ENCODE measurements around the gene SDK1. TPM values are rescaled to one million over a fixed set of nuclear protein-coding genes. Genes with fewer than 3 reads are reported as not detected.

SDK1 gene
- total and polyA plus RNA-seq, 12 donors, result 1.0 to 5.3 (median 3.2) TPM

DNA sequence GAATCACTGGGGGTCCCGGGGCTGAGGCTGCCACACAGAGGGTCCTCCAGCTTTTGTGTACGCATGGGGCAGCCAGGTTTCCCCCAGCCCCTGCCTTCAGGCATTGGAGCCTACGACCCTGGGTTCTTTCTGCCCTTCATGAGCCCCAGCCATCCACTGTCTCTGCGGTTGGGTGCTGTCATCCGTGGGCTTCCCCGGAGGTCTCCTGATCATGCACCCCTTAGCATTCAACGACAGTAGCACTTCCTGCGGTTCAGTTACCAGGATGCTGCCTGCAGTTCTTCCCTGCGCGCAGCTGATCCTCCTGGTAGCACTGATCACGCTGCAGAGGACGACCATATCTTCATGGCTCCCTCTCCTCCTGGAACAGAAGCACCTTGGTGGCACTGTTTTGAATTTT, 676.3 kb downstream of the SDK1 start:
- Histone ChIP-seq H3K4me3 (no peak overlapping the region), H3K9me3 (peaks cover 0 to 9% (median 0%) of the 10 kb centered on the region in 11 donors), H3K27ac (no peak overlapping the region), H3K27me3 (no peaks in the 10 kb centered on the region), H3K4me1 (no peaks in the 10 kb centered on the region), H3K36me3 (no peaks in the 10 kb centered on the region)
- ATAC-seq (no peak), DNase-seq (no peak)
- 92 to 95% methylated on average over 12 of the region's 12 CpGs for WGBS, 2 donors
- TF ChIP-seq, protein P1, sequence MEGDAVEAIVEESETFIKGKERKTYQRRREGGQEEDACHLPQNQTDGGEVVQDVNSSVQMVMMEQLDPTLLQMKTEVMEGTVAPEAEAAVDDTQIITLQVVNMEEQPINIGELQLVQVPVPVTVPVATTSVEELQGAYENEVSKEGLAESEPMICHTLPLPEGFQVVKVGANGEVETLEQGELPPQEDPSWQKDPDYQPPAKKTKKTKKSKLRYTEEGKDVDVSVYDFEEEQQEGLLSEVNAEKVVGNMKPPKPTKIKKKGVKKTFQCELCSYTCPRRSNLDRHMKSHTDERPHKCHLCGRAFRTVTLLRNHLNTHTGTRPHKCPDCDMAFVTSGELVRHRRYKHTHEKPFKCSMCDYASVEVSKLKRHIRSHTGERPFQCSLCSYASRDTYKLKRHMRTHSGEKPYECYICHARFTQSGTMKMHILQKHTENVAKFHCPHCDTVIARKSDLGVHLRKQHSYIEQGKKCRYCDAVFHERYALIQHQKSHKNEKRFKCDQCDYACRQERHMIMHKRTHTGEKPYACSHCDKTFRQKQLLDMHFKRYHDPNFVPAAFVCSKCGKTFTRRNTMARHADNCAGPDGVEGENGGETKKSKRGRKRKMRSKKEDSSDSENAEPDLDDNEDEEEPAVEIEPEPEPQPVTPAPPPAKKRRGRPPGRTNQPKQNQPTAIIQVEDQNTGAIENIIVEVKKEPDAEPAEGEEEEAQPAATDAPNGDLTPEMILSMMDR (IDR thresholded peaks at IDR 0.05), result no peak
- intact Hi-C loops (cut with DNase I), result no loop called here

DNA sequence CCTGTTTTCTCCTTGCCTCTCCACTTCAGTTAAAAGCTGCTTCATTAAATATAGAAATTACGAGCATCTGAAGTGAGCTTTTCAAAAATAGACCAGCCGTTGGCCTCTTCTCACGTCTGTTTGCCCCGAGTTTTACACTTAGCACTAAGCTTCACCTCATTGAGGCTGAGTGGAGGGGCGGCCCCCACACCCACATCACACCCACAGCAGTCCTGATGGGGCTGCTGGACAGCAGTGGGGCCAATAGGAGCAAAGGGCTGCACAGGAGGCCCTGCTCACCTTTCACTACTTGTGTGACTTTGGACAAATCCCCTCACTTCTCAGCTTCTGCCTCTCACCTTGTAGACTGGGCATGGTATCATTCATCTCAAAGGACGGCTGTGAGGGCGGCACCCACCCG, 677.8 kb downstream of the SDK1 start:
- Histone ChIP-seq H3K27me3 (no peaks in the 10 kb centered on the region), H3K4me3 (no peak overlapping the region), H3K4me1 (no peaks in the 10 kb centered on the region), H3K9me3 (peaks cover 0 to 13% (median 0%) of the 10 kb centered on the region in 11 donors), H3K36me3 (no peaks in the 10 kb centered on the region), H3K27ac (no peak overlapping the region)
- WGBS, 2 donors, result 70 to 83% methylated on average over 8 of the region's 8 CpGs
- DNase-seq, result no peak
- intact Hi-C loops (cut with DNase I), result no loop called here
- TF ChIP-seq, protein P1 (IDR thresholded peaks at IDR 0.05), result no peak
- ATAC-seq, result no peak

DNA sequence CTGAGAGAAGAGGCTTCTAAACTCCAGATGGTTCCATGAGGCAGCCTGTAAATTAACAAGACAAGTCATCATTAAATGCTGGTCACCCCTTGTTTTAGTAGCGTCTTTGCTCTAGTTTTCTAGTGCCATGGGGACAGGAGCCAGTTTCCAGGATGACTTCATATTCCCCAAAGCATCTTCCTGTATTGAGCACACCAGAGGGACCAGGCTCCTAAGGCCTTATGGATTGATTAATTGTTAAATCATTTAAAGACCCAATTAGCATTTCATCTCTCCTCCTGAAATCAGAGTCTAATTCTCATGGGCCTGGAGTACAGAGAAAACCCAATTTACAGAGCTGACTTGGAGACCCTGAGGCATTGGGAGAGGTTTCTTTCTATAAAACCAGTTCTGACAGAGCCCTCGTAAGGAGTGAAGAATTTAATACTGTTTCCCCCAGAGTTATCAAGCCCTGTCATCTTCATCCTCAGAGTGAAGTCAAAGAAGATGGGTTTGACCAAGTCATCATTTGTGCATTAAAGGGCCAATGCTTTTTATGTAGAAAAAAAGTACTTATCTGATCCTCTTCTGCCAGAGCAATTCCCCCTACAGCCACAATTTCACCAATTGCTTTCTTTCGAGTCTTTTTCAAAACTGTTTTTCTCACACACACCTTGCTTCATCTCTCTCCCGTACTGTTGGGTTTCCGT, 678.7 kb downstream of the SDK1 start:
- no peak for ATAC-seq

DNA sequence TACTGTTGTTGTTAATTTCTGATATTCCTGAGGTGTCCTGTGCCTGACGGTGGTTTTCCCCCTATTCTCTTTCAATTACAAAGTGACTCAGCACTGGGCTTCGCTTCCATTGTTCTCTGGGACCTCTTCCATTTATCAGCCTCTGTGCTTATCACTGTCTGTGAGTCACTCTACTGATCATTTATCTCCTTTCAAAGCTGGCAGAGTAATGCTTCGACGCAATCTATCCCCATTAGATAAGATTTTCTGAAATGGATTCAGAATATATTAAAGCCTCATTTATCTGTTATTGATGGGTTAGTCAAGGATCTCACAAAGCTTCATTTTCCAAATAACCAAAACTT, 679.2 kb downstream of the SDK1 start:
- no peak for ATAC-seq
- 45 to 47% methylated on average over 4 of the region's 4 CpGs for WGBS, 2 donors

More for the DNA sequence above, 678.7 kb downstream of the SDK1 start:
- TF ChIP-seq, protein P1 (IDR thresholded peaks at IDR 0.05), result no peak
- H3K27me3 ChIP-seq, result no peaks in the 10 kb centered on the region
- H3K4me3 ChIP-seq, result no peak overlapping the region
- WGBS, 2 donors, result 69 to 72% methylated on average over 5 of the region's 5 CpGs
- DNase-seq, result no peak
- no peaks in the 10 kb centered on the region for H3K4me1 ChIP-seq
- no peaks in the 10 kb centered on the region for H3K36me3 ChIP-seq
- H3K27ac ChIP-seq, result no peak overlapping the region
- intact Hi-C loops (cut with DNase I), result no loop called here
- peaks cover 0 to 13% (median 0%) of the 10 kb centered on the region in 11 donors for H3K9me3 ChIP-seq

More for the DNA sequence above, 679.2 kb downstream of the SDK1 start:
- DNase-seq, result no peak
- no peaks in the 10 kb centered on the region for H3K36me3 ChIP-seq
- TF ChIP-seq, protein P1 (IDR thresholded peaks at IDR 0.05), result no peak
- H3K4me3 ChIP-seq, result no peak overlapping the region
- intact Hi-C loops (cut with DNase I), result no loop called here
- no peaks in the 10 kb centered on the region for H3K27me3 ChIP-seq
- H3K4me1 ChIP-seq, result no peaks in the 10 kb centered on the region
- H3K9me3 ChIP-seq, result peaks cover 0 to 13% (median 0%) of the 10 kb centered on the region in 11 donors
- no peak overlapping the region for H3K27ac ChIP-seq

Data from heart right ventricle (tissue), 16 donors.